Brain microvascular endothelial cell (primary cell): ENCODE measurements around the gene PDE4D.

Source experiments
- DNase-seq: peaks from one replicate; pipeline ENCODE4 v3.0.0-alpha.2; 2020
- H3K27ac ChIP-seq: fragments of 250-450 bp; sonication (Bioruptor Pico); 2 replicates; pipeline ENCODE4 v1.5.1; 2020; ENCODE audit warnings: mild to moderate bottlenecking, moderate library complexity
- H3K27me3 ChIP-seq: fragments of 250-450 bp; sonication (Bioruptor Pico); replicated peaks from 2 replicates; pipeline ENCODE4 v1.5.1; 2020; ENCODE audit warnings: mild to moderate bottlenecking
- H3K36me3 ChIP-seq: fragments of 250-450 bp; sonication (Bioruptor Pico); replicated peaks from 2 replicates; pipeline ENCODE4 v1.5.1; 2020; ENCODE audit warnings: mild to moderate bottlenecking
- H3K4me3 ChIP-seq: 2 replicates; pipeline ENCODE4 v1.5.1; 2011; ENCODE audit warnings: low read depth, mild to moderate bottlenecking, control low read depth, low read length, moderate library complexity
- CTCF ChIP-seq: IDR thresholded peaks from 2 replicates; pipeline ENCODE4 v1.5.1; 2011; ENCODE audit warnings: low read depth, mild to moderate bottlenecking, moderate library complexity, low read length, control low read depth, inconsistent platforms; ENCODE audit errors: missing control alignments
- in situ Hi-C: cut with HindIII; loops from 2 replicates; pipeline ENCODE4 v1.10.0; 2017; ENCODE audit warnings: low sequenced_read_pairs, low pct_ligation_motif_present

Gene PDE4D

GRCh38 chr5:59555596-59555995 lies 337.9 kb downstream of the PDE4D start:
- H3K4me3 ChIP-seq: no peak overlapping the region
- no peak overlapping the region for H3K27ac ChIP-seq
- H3K27me3 ChIP-seq: no peaks in the 10 kb centered on the region
- in situ Hi-C loops: no loop called here
- no peak for TF ChIP-seq CTCF
- no peak for DNase-seq
- no peaks in the 10 kb centered on the region for H3K36me3 ChIP-seq

- no peak for DNase-seq
- H3K36me3 ChIP-seq: no peaks in the 10 kb centered on the region
- no peak overlapping the region for H3K4me3 ChIP-seq
- no peaks in the 10 kb centered on the region for H3K27me3 ChIP-seq
- in situ Hi-C loops: no loop called here
- H3K27ac ChIP-seq: no peak overlapping the region
- TF ChIP-seq CTCF: no peak
Measured at GRCh38 chr5:59554501-59554900, 339.0 kb downstream of the PDE4D start.

GRCh38 chr5:59553992-59554391 lies 339.5 kb downstream of the PDE4D start:
- Histone ChIP-seq H3K27me3 (no peaks in the 10 kb centered on the region), H3K27ac (no peak overlapping the region), H3K36me3 (no peaks in the 10 kb centered on the region), H3K4me3 (no peak overlapping the region)
- DNase-seq: no peak
- in situ Hi-C loops: no loop called here
- no peak for TF ChIP-seq CTCF

- H3K36me3 ChIP-seq: no peaks in the 10 kb centered on the region
- H3K27me3 ChIP-seq: no peaks in the 10 kb centered on the region
- DNase-seq: no peak
- in situ Hi-C loops: no loop called here
- TF ChIP-seq CTCF: no peak
- no peak overlapping the region for H3K27ac ChIP-seq
- no peak overlapping the region for H3K4me3 ChIP-seq
Measured at GRCh38 chr5:59548807-59549357, 344.6 kb downstream of the PDE4D start.

- Histone ChIP-seq H3K36me3 (no peaks in the 10 kb centered on the region), H3K27ac (no peak overlapping the region), H3K4me3 (no peak overlapping the region), H3K27me3 (no peaks in the 10 kb centered on the region)
- TF ChIP-seq CTCF: no peak
- peak; percentile 22 for DNase-seq
- in situ Hi-C loops: no loop called here
Measured at GRCh38 chr5:59547731-59548130, 345.8 kb downstream of the PDE4D start.

- Histone ChIP-seq H3K27ac (no peak overlapping the region), H3K36me3 (no peaks in the 10 kb centered on the region), H3K27me3 (no peaks in the 10 kb centered on the region), H3K4me3 (no peak overlapping the region)
- in situ Hi-C loops: no loop called here
- TF ChIP-seq CTCF: no peak
- no peak for DNase-seq
Measured at GRCh38 chr5:59544573-59544972, 349.0 kb downstream of the PDE4D start.
